Measurements from ENCODE around the gene CSNK2A2.

- TF ChIP-seq CTCF (IDR thresholded peaks at IDR 0.05), result no peak
- no peak for TF ChIP-seq EZH2phosphoT487 (IDR thresholded peaks at IDR 0.05)
- TF ChIP-seq EZH2 (IDR thresholded peaks at IDR 0.05), result no peak
Observed at GRCh38 chr16:58218786-58219185, 20.9 kb upstream of the CSNK2A2 start.
